SK-N-SH (cell line): ENCODE measurements around the gene LCA5L. TPM values are rescaled to one million over a fixed set of nuclear protein-coding genes. Genes with fewer than 3 reads are reported as not detected.

Source experiments
- CTCF ChIA-PET: fragments of 300-600, 350-600 bp; formaldehyde crosslinking; extraction: SDS; loops from one replicate; lab custom pipeline; 2021; lab: Yijun Ruan, JAX
- POLR2A ChIA-PET: fragments of 350-600 bp; sonication (Branson Sonifier 250); formaldehyde crosslinking; extraction: SDS; loops from one replicate; lab custom pipeline; 2020; ENCODE audit warnings: antibody characterized with exemption, inconsistent platforms; lab: Yijun Ruan, JAX
- DNase-seq: peaks from one replicate; pipeline ENCODE4 v3.0.0; 2012
- H2AFZ ChIP-seq: fragments of 200-600 bp; sonication (generic); 2 replicates; pipeline ENCODE4 v1.8.1; 2016; ENCODE audit warnings: antibody characterized with exemption, mild to moderate bottlenecking, low read depth
- H3F3A ChIP-seq: fragments of 200-600 bp; sonication (generic); replicated peaks from 2 replicates; pipeline ENCODE3; 2016; ENCODE audit warnings: antibody characterized with exemption, mild to moderate bottlenecking; ENCODE audit not compliant: insufficient read depth
- H3K27ac ChIP-seq, 2 experiments: fragments of 200-500 bp in 1 of 2; fragments of 200-600 bp in 1 of 2; sonication (Bioruptor generic) in 1 of 2; sonication (generic), shearing (Covaris generic) in 1 of 2; 2 replicates each; pipeline versions ENCODE4 v1.5.1 to v1.6.1; 2014 to 2016; ENCODE audit warnings: low read depth in 2 of 2, inconsistent platforms in 1 of 2, low read length in 1 of 2, mild to moderate bottlenecking in 1 of 2, mixed read lengths in 1 of 2
- H3K27me3 ChIP-seq: fragments of 200-600 bp; sonication (generic), shearing (Covaris generic); 2 replicates; pipeline ENCODE4 v1.6.1; 2016; ENCODE audit warnings: mixed run types; ENCODE audit not compliant: insufficient read depth
- H3K36me3 ChIP-seq, 2 experiments: fragments of 200-500 bp in 1 of 2; fragments of 200-600 bp in 1 of 2; sonication (Bioruptor generic) in 1 of 2; sonication (generic) in 1 of 2; replicated peaks in 1 of 2; 2 replicates each; pipeline versions ENCODE3 to v1.5.1; 2014 to 2016; ENCODE audit warnings: low read length in 1 of 2, mild to moderate bottlenecking in 1 of 2; ENCODE audit not compliant: insufficient read depth in 2 of 2, control insufficient read depth in 1 of 2
- H3K4me1 ChIP-seq, 2 experiments: fragments of 200-500 bp in 1 of 2; fragments of 200-600 bp in 1 of 2; sonication (Bioruptor generic) in 1 of 2; sonication (generic), shearing (Covaris generic) in 1 of 2; 2 replicates each; pipeline versions ENCODE4 v1.5.1 to v1.6.1; 2014 to 2016; ENCODE audit warnings: low read depth in 1 of 2, low read length in 1 of 2, mixed run types in 1 of 2; ENCODE audit not compliant: insufficient read depth in 2 of 2, control insufficient read depth in 1 of 2
- H3K4me2 ChIP-seq: fragments of 200-600 bp; sonication (generic), shearing (Covaris generic); 2 replicates; pipeline ENCODE4 v1.6.1; 2017; ENCODE audit warnings: mixed run types
- H3K4me3 ChIP-seq, 2 experiments: fragments of 200-500 bp in 1 of 2; fragments of 200-600 bp in 1 of 2; sonication (Bioruptor generic) in 1 of 2; sonication (generic), shearing (Covaris generic) in 1 of 2; 2 replicates each; pipeline versions ENCODE4 v1.5.1 to v1.8.1; 2014 to 2016; ENCODE audit warnings: low read depth in 2 of 2, inconsistent platforms in 1 of 2, low read length in 1 of 2, mild to moderate bottlenecking in 1 of 2, mixed read lengths in 1 of 2, moderate library complexity in 1 of 2
- H3K79me2 ChIP-seq: fragments of 200-600 bp; sonication (generic); 2 replicates; pipeline ENCODE4 v1.8.1; 2017; ENCODE audit warnings: mild to moderate bottlenecking; ENCODE audit not compliant: insufficient read depth
- H3K9ac ChIP-seq: fragments of 200-600 bp; sonication (generic); 2 replicates; pipeline ENCODE4 v1.6.1; 2017; ENCODE audit warnings: mixed run types
- H3K9me2 ChIP-seq: fragments of 200-600 bp; sonication (generic); 2 replicates; pipeline ENCODE4 v1.6.1; 2017; ENCODE audit warnings: mixed run types
- H3K9me3 ChIP-seq: fragments of 200-600 bp; sonication (generic); 2 replicates; pipeline ENCODE4 v1.6.1; 2017; ENCODE audit warnings: mixed run types, mild to moderate bottlenecking, moderate library complexity
- H4K20me1 ChIP-seq: fragments of 200-600 bp; sonication (generic); 2 replicates; pipeline ENCODE4 v1.6.1; 2017; ENCODE audit warnings: mild to moderate bottlenecking, mixed run types; ENCODE audit not compliant: insufficient read depth
- CHD2 ChIP-seq: fragments of 150-350 bp; IDR thresholded peaks from 2 replicates; pipeline ENCODE4 v1.6.1; 2018; ENCODE audit warnings: low read length; ENCODE audit not compliant: partially characterized antibody
- EP300 ChIP-seq, 2 experiments: IDR thresholded peaks; 2 replicates each; pipeline versions ENCODE4 v1.4.0 to v1.6.1; 2012; ENCODE audit warnings: borderline replicate concordance in 1 of 2, low read depth in 1 of 2, low read length in 1 of 2
- EZH2phosphoT487 ChIP-seq: fragments of 200-600 bp; sonication (generic); IDR thresholded peaks from 2 replicates; pipeline ENCODE4 v1.6.1; 2017; ENCODE audit warnings: low read depth, mixed run types, mild to moderate bottlenecking, antibody characterized with exemption, moderate library complexity, borderline replicate concordance
- GABPA ChIP-seq: IDR thresholded peaks from 2 replicates; pipeline ENCODE4 v1.4.0; 2012; ENCODE audit warnings: low read depth, mild to moderate bottlenecking
- GATA2 ChIP-seq: sonication (generic); formaldehyde crosslinking; IDR thresholded peaks from 2 replicates; pipeline ENCODE4 v1.5.0; 2020; ENCODE audit warnings: mild to moderate bottlenecking, missing genetic modification reagents
- MEF2A ChIP-seq: IDR thresholded peaks from 2 replicates; pipeline ENCODE4 v1.4.0; 2012; ENCODE audit warnings: low read depth, borderline replicate concordance
- MXI1 ChIP-seq: IDR thresholded peaks from 2 replicates; pipeline ENCODE4 v1.6.1; 2012; ENCODE audit warnings: mild to moderate bottlenecking, low read depth, low read length, improper control_type of control experiment
- POLR2AphosphoS5 ChIP-seq: IDR thresholded peaks from 2 replicates; pipeline ENCODE4 v1.6.1; 2012; ENCODE audit warnings: low read depth, low read length
- RAD21 ChIP-seq: IDR thresholded peaks from 2 replicates; pipeline ENCODE4 v1.6.1; 2012; ENCODE audit warnings: mild to moderate bottlenecking, low read length
- RCOR1 ChIP-seq: fragments of 150-350 bp; IDR thresholded peaks from 2 replicates; pipeline ENCODE4 v1.6.1; 2017; ENCODE audit warnings: antibody characterized with exemption, low read length
- RFX5 ChIP-seq: IDR thresholded peaks from 2 replicates; pipeline ENCODE4 v1.6.1; 2012; ENCODE audit warnings: mild to moderate bottlenecking, improper control_type of control experiment, low read length
- RXRA ChIP-seq: IDR thresholded peaks from 2 replicates; pipeline ENCODE4 v1.4.0; 2012; ENCODE audit warnings: low read depth, mild to moderate bottlenecking, borderline replicate concordance
- TAF1 ChIP-seq: IDR thresholded peaks from 2 replicates; pipeline ENCODE4 v1.6.1; 2012; ENCODE audit warnings: low read depth, mild to moderate bottlenecking, low read length, moderate library complexity, borderline replicate concordance
- TEAD4 ChIP-seq: IDR thresholded peaks from 2 replicates; pipeline ENCODE4 v1.4.0; 2012; ENCODE audit warnings: mild to moderate bottlenecking, borderline replicate concordance; ENCODE audit not compliant: insufficient read depth
- WGBS: methylation state at CpG from one replicate; pipeline ENCODE4 v1.1.6; 2017; ENCODE audit warnings: low lambda C conversion rate; 5-methylcytosine and 5-hydroxymethylcytosine counted together
- polyA plus RNA-seq, 3 experiments: library from polyadenylated mRNA; depleted of rRNA; stranded (reverse); fragments of >200 nt; gene quantifications; 2 replicates each; pipeline ENCODE4 v1.2.3, GENCODE V29; 2012
- TF ChIP-seq, protein P1 (sequence below): IDR thresholded peaks from 2 replicates; pipeline ENCODE4; 2012

Gene LCA5L
- polyA plus RNA-seq, 1 of the 3 experiments (the other 2 are of a cell fraction): 0.74 TPM

DNA sequence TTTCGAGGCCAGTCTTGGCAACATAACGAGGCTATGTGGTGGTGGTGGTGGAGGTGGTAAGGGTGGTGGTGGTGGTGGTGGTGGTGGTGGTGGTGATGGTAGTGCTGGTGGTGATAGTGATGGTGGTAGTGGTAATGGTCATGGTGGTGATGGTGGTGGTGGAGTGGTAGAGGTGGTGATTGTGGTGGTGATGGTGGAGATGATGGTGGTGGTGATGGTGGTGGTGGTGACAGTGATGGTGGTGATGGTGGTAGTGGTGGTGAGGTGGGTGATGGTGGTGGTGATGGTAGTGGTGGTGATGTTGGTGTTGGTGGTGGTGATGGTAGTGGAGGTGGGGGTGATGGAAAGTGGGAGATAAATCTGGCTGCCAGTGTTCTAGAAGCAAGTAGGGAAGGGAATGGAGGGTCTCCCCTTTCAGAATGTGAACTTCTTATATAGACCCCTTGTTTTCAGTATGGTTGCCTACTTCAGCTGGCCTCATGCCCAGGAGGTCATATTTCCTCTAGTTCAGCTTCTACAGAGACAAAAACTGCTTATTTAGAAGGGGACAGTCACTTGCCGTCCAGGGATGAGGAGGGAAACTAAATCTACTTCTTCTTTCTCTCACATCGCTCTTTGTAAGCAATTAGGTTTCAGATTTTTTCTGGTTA lies 33.7 kb upstream of the LCA5L start:
- H3F3A ChIP-seq: peaks cover 9% of the 10 kb centered on the region
- no peak overlapping the region for H3K4me2 ChIP-seq
- H3K4me1 ChIP-seq: 0 out of 4 replicates have a peak, but pooled peaks cover 0 to 5% of the 10 kb centered on the region in 2 experiments
- no peaks in the 10 kb centered on the region for H4K20me1 ChIP-seq
- TF ChIP-seq MEF2A: no peak
- TF ChIP-seq MXI1: no peak
- TF ChIP-seq RFX5: no peak
- TF ChIP-seq EZH2phosphoT487: no peak
- TF ChIP-seq GABPA: no peak
- no peak for TF ChIP-seq RAD21
- no peak for TF ChIP-seq TEAD4
- TF ChIP-seq RXRA: no peak
- TF ChIP-seq EP300 (IDR thresholded peaks at IDR 0.05; ENCODE audit: borderline replicate concordance in 1 of 2, low read depth in 1 of 2, low read length in 1 of 2): no peak
- no peak for TF ChIP-seq GATA2
- H2AFZ ChIP-seq: no peak overlapping the region
- H3K79me2 ChIP-seq: no peaks in the 10 kb centered on the region
- no peak for DNase-seq
- no peak overlapping the region for H3K27ac ChIP-seq
- ChIA-PET POLR2A (no interaction called here), CTCF (interaction anchor here (0.9 kb wide), 1 partner anchor 39 kb away, joined by 4 read pairs; no protein-coding TSS in a partner anchor)
- H3K4me3 ChIP-seq: no peak overlapping the region
- no peak overlapping the region for H3K9ac ChIP-seq
- no peaks in the 10 kb centered on the region for H3K9me3 ChIP-seq
- H3K36me3 ChIP-seq: no peaks in the 10 kb centered on the region
- H3K27me3 ChIP-seq: no peaks in the 10 kb centered on the region
- WGBS: 46% methylated on average over 4 of the region's 4 CpGs
- H3K9me2 ChIP-seq: no peaks in the 10 kb centered on the region

DNA sequence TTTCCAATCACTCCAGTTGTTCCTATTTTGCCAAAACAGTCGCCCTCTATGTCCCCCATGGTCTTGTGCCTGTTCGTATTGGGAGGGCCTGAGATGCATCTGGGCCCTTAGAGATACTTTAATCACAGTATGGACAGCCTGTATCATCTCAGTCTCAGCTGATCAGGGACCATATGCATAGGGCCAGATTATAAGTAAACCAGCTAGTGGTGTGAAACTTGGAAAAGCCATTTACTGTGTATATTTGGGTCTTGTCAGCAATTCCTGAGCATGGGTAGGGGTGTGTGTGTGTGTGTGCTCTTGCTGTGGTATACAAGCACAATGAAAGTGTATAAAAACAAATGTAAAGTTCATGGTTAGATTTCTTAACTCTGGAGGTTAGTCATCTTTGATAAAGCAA lies 29.0 kb upstream of the LCA5L start:
- Histone ChIP-seq H3K79me2 (no peaks in the 10 kb centered on the region), H4K20me1 (no peaks in the 10 kb centered on the region), H3F3A (no peaks in the 10 kb centered on the region), H3K4me3 (no peak overlapping the region), H3K27me3 (no peaks in the 10 kb centered on the region), H3K9ac (no peak overlapping the region), H3K27ac (no peak overlapping the region), H3K36me3 (no peaks in the 10 kb centered on the region), H3K9me3 (no peaks in the 10 kb centered on the region), H3K4me1 (no peaks in the 10 kb centered on the region), H3K9me2 (no peaks in the 10 kb centered on the region), H2AFZ (no peak overlapping the region), H3K4me2 (no peak overlapping the region)
- ChIA-PET POLR2A (no interaction called here), CTCF (interaction anchor here (0.9 kb wide), 1 partner anchor 13 kb away, joined by 3 read pairs; no protein-coding TSS in a partner anchor)
- 54% methylated on average over 2 of the region's 2 CpGs for WGBS
- TF ChIP-seq TAF1 (no peak), RCOR1 (no peak), CHD2 (no peak), POLR2AphosphoS5 (no peak)
- TF ChIP-seq, protein P1, sequence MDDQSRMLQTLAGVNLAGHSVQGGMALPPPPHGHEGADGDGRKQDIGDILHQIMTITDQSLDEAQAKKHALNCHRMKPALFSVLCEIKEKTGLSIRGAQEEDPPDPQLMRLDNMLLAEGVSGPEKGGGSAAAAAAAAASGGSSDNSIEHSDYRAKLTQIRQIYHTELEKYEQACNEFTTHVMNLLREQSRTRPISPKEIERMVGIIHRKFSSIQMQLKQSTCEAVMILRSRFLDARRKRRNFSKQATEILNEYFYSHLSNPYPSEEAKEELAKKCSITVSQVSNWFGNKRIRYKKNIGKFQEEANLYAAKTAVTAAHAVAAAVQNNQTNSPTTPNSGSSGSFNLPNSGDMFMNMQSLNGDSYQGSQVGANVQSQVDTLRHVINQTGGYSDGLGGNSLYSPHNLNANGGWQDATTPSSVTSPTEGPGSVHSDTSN: no peak
- DNase-seq: no peak
